ENCODE data around the gene UBAC1.
"Not testable (repeated sequence)": the region's sequence is repeated elsewhere in the genome, so short reads cannot be mapped to it uniquely, and the experiment has no call there.

Gene UBAC1

GRCh38 chr9:135948446-135948845, 12.7 kb downstream of the UBAC1 start:
- DNase-seq (ENCODE audit: low read depth in 1 of 2, low spot score in 1 of 2), result no peak
- no peaks in the 10 kb centered on the region for H3K27me3 ChIP-seq (ENCODE audit: insufficient read depth, poor library complexity, severe bottlenecking)
- no peak for TF ChIP-seq REST (IDR thresholded peaks at IDR 0.05; ENCODE audit: insufficient replicate concordance, low read depth)
- no peak overlapping the region for H3K4me3 ChIP-seq (replicated peaks; ENCODE audit: insufficient read depth, low read length)
- H3K27ac ChIP-seq (replicated peaks), result no peak overlapping the region

- Histone ChIP-seq H3K4me3 (replicated peaks; ENCODE audit: insufficient read depth, low read length) (no peak overlapping the region), H3K27ac (replicated peaks) (no peak overlapping the region), H3K27me3 (ENCODE audit: insufficient read depth, poor library complexity, severe bottlenecking) (no peaks in the 10 kb centered on the region)
- DNase-seq (ENCODE audit: low read depth in 1 of 2, low spot score in 1 of 2), result no peak
- TF ChIP-seq REST (IDR thresholded peaks at IDR 0.05; ENCODE audit: insufficient replicate concordance, low read depth) (no peak), GABPA (IDR thresholded peaks at IDR 0.05; ENCODE audit: low read depth) (no peak), POLR2AphosphoS5 (IDR thresholded peaks at IDR 0.05; ENCODE audit: low read depth) (no peak), CTCF (IDR thresholded peaks at IDR 0.05; ENCODE audit: insufficient read depth, low read length) (no peak), SPI1 (IDR thresholded peaks at IDR 0.05; ENCODE audit: borderline replicate concordance, low read depth) (no peak)
Measured at GRCh38 chr9:135947582-135947981, 13.6 kb downstream of the UBAC1 start.

GRCh38 chr9:135947105-135947504, 14.1 kb downstream of the UBAC1 start:
- not testable (repeated sequence) for H3K27ac ChIP-seq (replicated peaks); H3K27me3 ChIP-seq (ENCODE audit: insufficient read depth, poor library complexity, severe bottlenecking); H3K4me3 ChIP-seq (replicated peaks; ENCODE audit: insufficient read depth, low read length); DNase-seq (ENCODE audit: low read depth in 1 of 2, low spot score in 1 of 2)

- Histone ChIP-seq H3K4me3 (replicated peaks; ENCODE audit: insufficient read depth, low read length) (no peak overlapping the region), H3K27ac (replicated peaks) (no peak overlapping the region), H3K27me3 (ENCODE audit: insufficient read depth, poor library complexity, severe bottlenecking) (no peaks in the 10 kb centered on the region)
- DNase-seq (ENCODE audit: low read depth in 1 of 2, low spot score in 1 of 2), result no peak
- TF ChIP-seq REST (IDR thresholded peaks at IDR 0.05; ENCODE audit: insufficient replicate concordance, low read depth) (no peak), CTCF (IDR thresholded peaks at IDR 0.05; ENCODE audit: insufficient read depth, low read length) (no peak), GABPA (IDR thresholded peaks at IDR 0.05; ENCODE audit: low read depth) (no peak), SPI1 (IDR thresholded peaks at IDR 0.05; ENCODE audit: borderline replicate concordance, low read depth) (no peak), POLR2AphosphoS5 (IDR thresholded peaks at IDR 0.05; ENCODE audit: low read depth) (no peak)
Measured at GRCh38 chr9:135946392-135946994, 14.7 kb downstream of the UBAC1 start.

All from HL-60 (cell line).